ENCODE measurements around the gene HS3ST4.

The HS3ST4 gene

DNA sequence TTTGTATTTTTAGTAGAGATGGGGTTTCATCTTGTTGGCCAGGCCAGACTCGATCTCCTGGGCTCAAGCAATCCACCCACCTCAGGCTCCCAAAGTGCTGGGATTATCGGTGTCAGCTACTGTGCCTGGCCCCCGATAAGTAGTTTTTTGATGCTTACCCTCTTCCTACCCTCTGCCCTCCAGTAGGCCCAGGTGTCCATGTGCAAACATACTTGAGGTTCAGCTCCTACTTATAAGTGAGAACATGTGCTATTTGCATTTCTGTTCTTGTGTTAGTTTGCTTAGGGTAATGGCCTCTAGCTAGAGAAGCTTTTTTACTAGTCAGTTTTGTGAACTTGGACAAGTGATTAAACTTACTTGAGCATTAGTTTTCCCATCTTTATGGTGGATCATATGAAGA is 136.8 kb downstream of the HS3ST4 start:
- DNase-seq: no peak

DNA sequence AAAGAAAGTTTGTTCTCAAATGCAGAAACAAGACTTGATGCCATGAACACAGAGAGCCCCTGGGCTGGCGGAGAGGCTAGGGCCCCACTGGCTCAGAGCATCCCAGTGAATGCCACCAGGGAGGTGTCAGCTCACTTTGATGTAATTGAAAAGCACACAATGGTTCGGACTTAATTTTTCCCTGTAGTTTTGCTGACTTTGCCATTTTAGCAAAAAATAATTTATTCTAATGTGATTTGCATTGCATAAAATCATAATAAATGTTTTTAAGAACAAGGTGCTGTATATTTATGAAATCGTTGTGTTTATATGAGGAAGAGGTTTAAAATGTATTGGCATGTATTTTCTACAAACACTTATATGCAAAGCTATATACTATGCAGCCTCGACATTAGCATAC is 140.5 kb downstream of the HS3ST4 start:
- no peak for DNase-seq

DNA sequence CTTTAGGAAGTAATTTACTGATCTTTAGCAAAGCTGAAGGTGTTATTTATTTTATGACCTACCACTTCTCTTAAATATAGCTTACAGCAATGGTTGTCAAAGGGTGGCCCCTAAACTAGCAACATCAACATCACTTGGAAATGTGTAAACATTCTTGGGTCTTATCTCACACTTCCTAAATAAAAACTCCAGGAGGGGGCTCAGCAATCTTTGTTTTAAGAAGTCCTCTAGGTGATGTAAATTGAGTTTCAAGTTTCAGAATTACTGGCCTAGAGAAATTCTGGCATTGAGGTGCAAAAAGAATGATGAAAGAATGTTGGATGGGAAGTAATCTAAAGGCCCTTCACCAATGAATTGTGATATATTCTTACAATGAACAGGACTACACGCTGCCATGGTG is 142.3 kb downstream of the HS3ST4 start:
- DNase-seq: no peak

- no peak for DNase-seq
Measured at GRCh38 chr16:25835126-25835525, 143.4 kb downstream of the HS3ST4 start.

- peak; percentile 71 for DNase-seq
Measured at GRCh38 chr16:25838724-25839186, 147.0 kb downstream of the HS3ST4 start.

DNA sequence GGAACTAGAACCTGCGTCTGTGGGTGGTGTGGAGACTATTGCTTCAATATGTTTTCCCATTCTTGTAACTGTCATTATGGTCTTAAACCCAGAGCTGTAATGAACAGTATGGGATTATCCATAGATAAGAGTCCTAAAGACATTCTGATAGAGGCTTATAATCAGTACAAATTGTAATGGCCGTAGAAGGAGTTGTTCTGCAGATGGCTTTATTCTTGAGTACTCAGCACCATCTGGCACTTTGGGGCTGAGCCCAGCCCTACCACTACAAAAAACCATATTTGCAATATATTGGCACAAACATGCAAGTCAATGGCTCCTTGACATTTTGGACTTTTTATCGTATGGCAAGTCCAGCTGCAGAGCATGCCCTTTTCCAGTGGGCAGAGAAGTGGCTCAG is 150.0 kb downstream of the HS3ST4 start:
- peak; percentile 33 for DNase-seq

- no peak for DNase-seq
Measured at GRCh38 chr16:25845901-25846300, 154.1 kb downstream of the HS3ST4 start.

DNA sequence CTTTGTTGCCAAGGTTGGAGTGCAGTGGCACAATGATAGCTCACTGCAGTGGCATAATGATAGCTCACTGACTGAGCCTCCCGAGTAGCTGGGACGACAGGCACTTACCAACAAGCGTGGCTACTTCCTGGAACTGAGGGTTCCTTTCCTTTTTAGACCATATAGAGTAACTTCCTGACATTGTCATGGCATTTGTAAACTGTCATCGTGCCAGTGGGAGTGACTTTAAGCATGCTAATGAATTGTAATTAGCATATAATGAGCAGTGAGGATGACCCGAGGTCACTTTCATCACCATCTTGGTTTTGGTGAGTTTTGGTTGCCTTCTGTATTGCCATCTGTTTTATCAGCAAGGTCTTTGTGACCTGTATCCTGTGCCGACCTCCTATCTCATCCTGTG is 162.4 kb downstream of the HS3ST4 start:
- DNase-seq: no peak

GRCh38 chr16:25855063-25855462 is 163.3 kb downstream of the HS3ST4 start:
- DNase-seq: no peak

GRCh38 chr16:25855818-25856217 is 164.1 kb downstream of the HS3ST4 start:
- DNase-seq: no peak

DNA sequence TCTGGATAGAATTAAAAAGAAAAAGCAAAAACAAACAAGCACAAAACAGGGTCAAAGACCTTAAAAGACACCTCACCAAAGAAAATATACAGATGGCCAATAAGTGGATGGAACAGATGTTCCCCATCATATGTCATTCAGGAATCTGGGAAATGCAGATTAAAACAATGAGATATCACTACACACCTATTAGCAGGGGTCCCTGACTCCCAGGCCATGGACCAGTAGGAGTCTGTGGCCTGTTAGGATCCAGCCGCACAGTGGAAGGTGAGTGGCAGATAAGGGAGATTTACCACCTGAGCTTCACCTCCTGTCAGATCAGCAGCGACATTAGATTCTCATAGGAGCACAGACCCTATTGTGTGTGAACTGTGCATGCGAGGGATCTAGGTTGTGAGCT is 167.9 kb downstream of the HS3ST4 start:
- no peak for DNase-seq

DNA sequence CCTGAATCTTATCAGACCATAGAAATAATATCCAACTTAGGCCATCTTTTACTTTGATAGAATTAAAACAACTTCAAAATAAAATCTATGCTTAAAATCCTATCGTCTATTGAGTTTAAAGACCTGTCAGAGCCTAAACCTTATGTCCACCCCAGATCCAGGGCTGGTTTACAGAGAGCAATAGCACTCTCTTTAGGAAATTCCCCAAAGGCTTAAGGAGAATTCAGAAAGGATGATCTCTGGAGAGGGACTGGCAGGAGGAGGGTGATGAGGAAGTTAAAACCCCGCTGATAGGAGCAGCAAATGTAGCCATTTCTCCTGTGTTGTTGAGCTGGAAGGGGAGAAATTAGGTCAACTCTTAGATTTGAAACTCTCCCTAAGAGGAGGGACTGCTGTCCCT is 175.3 kb downstream of the HS3ST4 start:
- DNase-seq: no peak

DNA sequence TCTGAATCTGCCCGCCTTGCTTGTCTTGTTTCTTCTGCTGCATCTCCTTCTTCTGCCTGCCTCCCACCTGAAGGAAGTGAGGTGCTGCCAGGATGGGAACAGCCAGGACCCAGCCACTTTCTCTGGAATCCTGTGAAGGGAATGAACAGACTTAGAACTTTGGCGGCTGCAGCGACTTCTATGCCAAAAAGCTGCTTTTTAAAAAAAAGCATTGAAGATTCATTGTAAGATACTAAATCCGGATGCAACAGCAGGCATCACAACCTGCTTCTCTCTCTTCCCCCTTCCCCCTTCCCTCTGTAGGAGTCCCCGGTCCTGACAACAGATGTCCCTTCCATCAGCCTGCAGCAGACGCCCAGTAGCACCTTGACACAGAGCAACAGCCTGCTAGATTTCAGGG is 176.3 kb downstream of the HS3ST4 start:
- DNase-seq: no peak

DNA sequence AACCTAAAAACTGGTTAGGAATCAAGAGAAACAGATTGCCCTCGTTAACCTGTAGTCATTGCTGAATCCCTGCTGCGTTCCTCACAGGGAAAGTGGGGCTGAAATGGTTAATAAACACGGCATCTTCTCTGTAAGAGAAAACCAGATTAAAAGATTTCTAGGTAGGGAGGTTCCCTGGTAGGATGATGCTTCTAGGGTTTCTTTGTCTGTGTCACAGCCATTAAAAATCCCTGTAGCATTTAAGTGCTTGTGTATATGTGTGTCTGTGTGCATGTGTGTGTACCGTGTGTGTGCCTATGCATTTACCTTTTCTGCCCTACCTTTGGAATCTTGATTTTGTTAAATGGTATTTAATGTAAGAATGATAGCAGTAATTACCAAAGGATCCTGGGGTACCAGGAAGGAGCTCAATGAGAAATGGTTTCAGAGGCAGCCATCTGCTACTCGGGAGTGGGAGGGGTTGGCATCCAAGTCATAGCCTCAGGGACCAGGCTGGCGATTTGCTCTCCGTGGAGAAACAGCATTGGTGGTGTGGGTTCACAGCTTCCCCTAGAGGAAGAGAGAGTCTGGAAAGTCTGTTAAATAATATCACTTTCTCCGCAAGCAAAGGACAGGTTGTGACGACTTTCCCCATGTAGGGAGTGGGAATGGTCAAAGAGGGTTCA is 177.1 kb downstream of the HS3ST4 start:
- DNase-seq: no peak

- DNase-seq: no peak
Measured at GRCh38 chr16:25872369-25873070, 180.8 kb downstream of the HS3ST4 start.

DNA sequence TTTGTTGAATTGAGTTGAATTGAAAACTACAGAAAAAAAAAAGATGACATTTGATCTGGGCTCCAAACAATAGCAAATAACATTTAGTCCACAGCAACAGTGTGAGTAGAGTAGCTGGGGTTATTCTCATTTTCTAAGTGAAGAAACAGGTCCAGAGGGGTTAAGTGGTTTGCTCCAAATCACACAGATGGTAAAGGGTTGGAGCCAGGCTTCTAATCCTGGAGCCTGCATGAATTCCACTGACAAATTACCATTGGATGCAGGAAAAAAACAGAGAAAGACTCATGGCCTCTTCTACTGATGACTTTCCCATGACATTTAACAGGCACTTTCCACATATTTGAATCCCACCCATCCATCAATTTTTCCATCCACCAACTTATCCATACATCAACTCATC is 182.4 kb downstream of the HS3ST4 start:
- DNase-seq: no peak

DNA sequence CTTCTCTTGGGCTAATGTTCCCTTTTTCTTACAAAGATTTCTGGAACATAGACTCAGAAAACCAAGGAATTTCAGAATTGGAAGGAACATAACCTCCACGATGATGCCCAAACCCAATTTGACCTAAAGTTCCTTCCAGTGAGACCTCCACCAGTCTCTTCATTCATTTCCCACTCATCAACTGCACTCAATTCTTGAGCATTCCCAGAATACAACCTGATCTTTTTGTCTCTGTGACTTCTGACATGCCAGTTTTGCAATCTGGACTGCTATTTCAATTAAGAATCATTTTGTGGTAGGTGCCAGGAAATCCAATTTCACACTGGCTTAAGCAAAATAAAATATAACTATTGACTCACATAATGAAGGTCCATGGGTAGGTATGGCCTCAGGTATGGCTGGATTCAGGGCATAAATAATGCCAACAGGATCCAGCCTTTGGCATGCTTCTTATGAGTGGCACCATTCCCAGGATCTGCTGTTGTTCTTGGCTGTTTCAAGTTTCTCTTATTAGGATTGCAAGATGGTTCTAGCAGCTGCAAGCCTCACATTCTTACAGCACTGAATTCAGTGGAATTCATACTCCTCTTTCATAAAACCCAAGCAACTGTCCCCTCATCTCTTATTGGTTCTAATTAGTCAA is 184.3 kb downstream of the HS3ST4 start:
- no peak for DNase-seq

GRCh38 chr16:25877103-25877502 is 185.3 kb downstream of the HS3ST4 start:
- no peak for DNase-seq

DNA sequence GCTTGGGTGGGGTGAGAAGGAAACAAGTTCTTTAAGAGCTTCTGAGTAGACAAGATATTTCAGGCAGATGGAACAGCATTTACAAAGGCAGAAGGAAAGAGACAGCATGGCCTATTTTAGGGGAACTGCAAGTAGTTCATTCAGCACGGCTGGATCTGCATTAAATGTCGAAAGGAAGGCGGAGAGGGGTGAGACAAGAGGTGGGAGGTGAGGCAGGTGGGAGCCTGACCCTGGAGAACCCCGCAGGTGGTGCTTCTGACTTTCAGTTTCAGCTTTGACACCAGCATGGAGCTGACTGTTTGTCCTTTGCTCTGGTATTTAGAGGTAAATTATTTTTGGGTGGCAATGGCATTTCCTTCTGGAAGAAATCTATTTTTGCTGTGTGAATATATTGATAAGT is 194.8 kb downstream of the HS3ST4 start:
- no peak for DNase-seq

DNA sequence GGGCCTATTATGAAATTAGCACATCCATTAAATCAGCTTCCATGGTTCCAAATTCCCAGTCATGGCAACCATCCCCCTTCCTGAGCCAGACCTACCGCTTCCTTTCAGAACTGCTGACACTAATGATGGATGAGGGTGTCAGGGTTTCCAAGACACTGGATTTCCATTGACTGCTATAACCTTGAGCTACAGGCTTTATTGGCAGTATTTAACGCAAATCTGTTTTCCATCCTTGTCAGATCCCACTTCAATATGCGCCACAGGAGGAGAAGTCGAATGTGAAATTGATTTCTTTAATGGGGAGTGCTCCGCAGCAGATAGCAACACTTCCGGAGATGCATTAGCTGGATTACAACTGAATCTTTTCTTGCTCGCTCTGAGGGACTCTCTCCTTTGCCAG is 197.1 kb downstream of the HS3ST4 start:
- DNase-seq: no peak

GRCh38 chr16:25893332-25893731 is 201.6 kb downstream of the HS3ST4 start:
- no peak for DNase-seq

- no peak for DNase-seq
Measured at GRCh38 chr16:25894093-25894492, 202.3 kb downstream of the HS3ST4 start.

GRCh38 chr16:25895380-25895779 is 203.6 kb downstream of the HS3ST4 start:
- DNase-seq: no peak

DNA sequence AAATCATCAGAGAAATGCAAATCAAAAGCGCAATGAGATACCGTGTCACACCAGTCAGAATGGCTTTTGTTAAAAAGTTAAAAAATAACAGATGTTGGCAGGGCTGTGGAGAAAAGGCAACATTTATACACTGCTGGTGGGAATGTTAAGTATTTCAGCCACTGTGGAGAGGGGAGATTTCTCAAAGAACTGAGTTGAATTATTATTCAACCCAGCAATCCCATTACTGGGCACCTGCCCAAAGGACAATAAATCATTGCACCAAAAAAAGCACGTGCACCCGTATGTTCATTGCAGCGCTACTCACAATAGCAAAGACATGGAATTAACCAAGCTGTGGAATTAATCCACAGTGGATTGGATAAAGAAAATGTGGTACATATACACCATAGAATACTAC is 204.7 kb downstream of the HS3ST4 start:
- DNase-seq: no peak

All from NCI-H1092 treated with DMSO at 0.1 percent for 48 hours (cell line).